Measurements from ENCODE around the gene ARID1A.
"Not testable (repeated sequence)": the region's sequence is repeated elsewhere in the genome, so short reads cannot be mapped to it uniquely, and the experiment has no call there.

Gene ARID1A

GRCh38 chr1:26695356-26696118 is at the start of gene ARID1A:
TSS of gene ARID1A (plus strand) at chr1:26696015. CDS start at chr1:26696404, 389 bp downstream.
- DNase-seq, result peak; percentile 99

GRCh38 chr1:26664802-26665201 is 31.0 kb upstream of the ARID1A start:
- DNase-seq, result no peak

- no peak for DNase-seq
Measured at GRCh38 chr1:26666855-26667254, 29.0 kb upstream of the ARID1A start.

DNA sequence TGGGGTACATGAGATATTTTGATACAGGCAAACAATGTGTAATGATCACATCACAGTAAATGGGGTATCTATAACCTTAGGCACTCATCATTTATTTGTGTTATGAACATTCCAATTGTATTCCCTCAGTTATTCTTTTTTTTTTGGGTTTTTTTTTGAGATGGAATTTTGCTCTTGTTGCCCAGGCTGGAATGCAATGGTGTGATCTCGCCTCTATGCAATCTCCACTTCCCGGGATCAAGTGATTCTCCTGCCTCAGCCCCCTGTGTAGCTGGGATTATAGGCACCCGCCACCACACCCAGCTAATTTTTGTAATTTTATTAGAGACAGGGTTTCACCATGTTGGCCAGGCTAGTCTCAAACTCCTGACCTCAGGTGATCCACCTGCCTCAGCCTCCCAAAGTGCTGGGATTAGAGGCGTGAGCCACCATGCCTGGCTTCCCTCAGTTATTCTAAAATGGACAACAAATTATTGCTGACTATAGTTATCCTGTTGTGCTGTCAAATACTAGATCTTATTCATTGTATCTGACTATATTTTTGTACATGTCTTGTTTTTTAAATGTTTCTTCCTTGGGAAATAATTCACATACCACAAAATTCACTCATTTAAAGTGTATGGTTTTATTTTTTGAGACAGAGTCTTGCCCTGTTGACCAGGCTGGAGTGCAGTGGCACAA is 27.6 kb upstream of the ARID1A start:
- not testable (repeated sequence) for DNase-seq

- DNase-seq, result peak; percentile 51
Measured at GRCh38 chr1:26677306-26678115, 18.3 kb upstream of the ARID1A start.

- DNase-seq, result no peak
Measured at GRCh38 chr1:26684763-26685508, 10.9 kb upstream of the ARID1A start.

- no peak for DNase-seq
Measured at GRCh38 chr1:26686795-26687194, 9.0 kb upstream of the ARID1A start.

DNA sequence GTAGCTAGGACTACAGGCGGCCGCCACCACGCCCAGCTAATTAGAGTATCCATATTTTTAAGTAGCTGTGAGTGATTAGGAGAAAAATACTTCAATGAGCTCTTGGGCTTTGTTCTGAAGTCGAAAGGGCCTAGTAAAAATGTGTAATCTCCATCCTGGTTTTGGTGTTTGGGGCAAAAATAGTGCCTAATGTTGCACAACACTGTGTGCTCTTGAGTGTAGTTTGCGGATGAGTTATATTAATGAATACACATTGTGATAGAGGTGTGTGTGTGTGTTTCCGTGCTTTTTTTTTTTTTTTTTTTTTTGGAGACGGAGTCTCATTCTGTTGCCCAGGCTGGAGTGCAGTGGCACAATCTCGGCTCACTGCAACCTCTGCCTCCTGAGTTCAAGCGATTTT is 6.3 kb upstream of the ARID1A start:
- DNase-seq, result no peak

GRCh38 chr1:26690157-26690556 is 5.7 kb upstream of the ARID1A start:
- no peak for DNase-seq

DNA sequence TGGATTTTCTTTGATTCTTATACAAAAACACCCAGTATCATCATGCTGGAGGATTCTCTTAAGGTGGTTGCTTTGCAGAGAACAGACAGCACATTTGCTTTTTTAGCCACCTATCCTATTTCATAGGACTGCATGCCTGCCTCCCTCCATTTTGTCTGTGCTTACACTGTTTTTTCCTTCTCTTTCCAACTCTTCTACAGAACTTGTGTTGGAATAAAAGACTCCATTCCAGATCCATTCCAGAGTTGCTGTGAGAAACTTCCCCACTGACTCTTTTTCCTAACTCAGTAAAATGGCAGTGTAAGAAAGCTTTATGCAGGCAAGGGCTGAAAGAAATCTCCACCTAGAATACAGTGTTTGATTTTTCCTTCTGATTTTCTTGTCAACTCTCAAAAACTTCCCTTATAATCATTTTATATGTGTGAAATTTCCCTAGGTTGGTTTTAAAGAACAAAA is 5.2 kb upstream of the ARID1A start:
- DNase-seq, result no peak

GRCh38 chr1:26692211-26692792 is 3.5 kb upstream of the ARID1A start:
- peak; percentile 92 for DNase-seq

DNA sequence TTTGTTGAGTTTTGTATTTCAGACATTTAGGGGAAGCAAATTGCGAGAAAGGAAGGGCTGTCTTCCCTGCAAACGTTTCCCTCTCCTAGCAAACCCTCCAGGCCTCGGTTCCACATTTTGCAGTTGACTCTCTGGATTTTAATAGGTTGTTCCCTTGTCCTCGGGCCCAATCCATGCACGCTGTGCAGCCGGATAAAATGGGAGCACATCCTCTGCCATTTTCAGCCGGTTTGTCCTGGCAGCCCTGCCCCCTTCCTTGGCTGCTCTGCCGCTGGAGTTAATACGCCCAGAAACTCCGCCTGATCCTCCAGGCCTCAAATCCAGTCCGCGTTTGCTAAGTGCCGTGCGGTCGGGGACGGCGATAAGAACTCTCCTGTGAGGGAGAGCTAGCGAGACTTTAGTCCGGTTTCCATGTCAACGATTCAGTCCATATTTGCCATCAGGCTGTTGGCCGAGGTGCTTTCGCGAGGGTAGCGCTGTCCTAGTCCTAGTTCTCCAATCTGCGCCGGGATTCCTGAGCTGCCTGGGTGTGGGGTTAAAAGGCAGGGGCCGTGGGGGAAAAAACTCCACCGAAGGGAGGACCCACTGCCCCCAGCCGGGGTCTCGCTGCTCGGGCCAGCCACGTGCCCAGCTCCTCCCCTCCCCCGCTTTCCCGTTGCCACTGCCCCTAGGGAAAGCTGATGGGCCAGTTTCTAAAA is 2.9 kb upstream of the ARID1A start:
- peak; percentile 97 for DNase-seq

- no peak for DNase-seq
Measured at GRCh38 chr1:26693599-26694572, 1.9 kb upstream of the ARID1A start.

- DNase-seq, result no peak
Measured at GRCh38 chr1:26694638-26695355, 1.0 kb upstream of the ARID1A start.

DNA sequence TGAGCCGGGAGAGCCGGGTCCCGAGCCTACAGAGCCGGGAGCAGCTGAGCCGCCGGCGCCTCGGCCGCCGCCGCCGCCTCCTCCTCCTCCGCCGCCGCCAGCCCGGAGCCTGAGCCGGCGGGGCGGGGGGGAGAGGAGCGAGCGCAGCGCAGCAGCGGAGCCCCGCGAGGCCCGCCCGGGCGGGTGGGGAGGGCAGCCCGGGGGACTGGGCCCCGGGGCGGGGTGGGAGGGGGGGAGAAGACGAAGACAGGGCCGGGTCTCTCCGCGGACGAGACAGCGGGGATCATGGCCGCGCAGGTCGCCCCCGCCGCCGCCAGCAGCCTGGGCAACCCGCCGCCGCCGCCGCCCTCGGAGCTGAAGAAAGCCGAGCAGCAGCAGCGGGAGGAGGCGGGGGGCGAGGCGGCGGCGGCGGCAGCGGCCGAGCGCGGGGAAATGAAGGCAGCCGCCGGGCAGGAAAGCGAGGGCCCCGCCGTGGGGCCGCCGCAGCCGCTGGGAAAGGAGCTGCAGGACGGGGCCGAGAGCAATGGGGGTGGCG is 371 bp downstream of the ARID1A start:
- no peak for DNase-seq

DNA sequence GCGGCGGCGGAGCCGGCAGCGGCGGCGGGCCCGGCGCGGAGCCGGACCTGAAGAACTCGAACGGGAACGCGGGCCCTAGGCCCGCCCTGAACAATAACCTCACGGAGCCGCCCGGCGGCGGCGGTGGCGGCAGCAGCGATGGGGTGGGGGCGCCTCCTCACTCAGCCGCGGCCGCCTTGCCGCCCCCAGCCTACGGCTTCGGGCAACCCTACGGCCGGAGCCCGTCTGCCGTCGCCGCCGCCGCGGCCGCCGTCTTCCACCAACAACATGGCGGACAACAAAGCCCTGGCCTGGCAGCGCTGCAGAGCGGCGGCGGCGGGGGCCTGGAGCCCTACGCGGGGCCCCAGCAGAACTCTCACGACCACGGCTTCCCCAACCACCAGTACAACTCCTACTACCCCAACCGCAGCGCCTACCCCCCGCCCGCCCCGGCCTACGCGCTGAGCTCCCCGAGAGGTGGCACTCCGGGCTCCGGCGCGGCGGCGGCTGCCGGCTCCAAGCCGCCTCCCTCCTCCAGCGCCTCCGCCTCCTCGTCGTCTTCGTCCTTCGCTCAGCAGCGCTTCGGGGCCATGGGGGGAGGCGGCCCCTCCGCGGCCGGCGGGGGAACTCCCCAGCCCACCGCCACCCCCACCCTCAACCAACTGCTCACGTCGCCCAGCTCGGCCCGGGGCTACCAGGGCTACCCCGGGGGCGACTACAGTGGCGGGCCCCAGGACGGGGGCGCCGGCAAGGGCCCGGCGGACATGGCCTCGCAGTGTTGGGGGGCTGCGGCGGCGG is 1.0 kb downstream of the ARID1A start:
- DNase-seq, result peak; percentile 46

DNA sequence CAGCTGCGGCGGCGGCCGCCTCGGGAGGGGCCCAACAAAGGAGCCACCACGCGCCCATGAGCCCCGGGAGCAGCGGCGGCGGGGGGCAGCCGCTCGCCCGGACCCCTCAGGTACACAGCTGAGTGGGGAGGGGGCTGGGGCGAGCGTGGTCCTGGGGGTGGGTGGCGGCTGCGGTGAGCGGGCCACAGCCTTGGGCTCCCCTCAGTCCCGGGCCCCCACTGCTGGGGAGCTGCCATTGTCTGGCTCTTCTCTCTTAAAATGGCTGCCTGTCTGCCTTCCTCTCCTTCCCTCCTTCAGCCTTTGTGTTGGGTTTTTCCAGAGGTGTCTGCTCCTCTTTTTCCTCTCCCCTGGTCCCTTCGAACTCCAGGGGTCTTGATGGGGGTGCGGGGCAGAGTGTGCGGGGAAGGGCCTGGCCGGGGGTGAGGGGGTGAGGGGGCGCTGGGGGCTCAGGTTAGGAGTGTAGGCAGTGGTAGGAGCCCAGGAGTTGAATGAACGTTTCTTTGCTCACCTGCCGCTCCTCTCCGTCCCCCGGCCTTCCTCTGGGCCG is 1.7 kb downstream of the ARID1A start:
- no peak for DNase-seq

Data from left hindlimb (tissue), 1 donor.